Choroid plexus epithelial cell (primary cell): ENCODE results near the gene FOXP1.

Experiments
- DNase-seq: peaks from one replicate; pipeline ENCODE4 v3.0.0-alpha.2; 2010; ENCODE audit warnings: low read depth
- H3K4me3 ChIP-seq: 2 replicates; pipeline ENCODE4 v1.5.1; 2011; ENCODE audit warnings: low read depth, mild to moderate bottlenecking, control low read depth, low read length, moderate library complexity
- CTCF ChIP-seq: conservative IDR thresholded peaks from 2 replicates; pipeline ENCODE4 v1.5.1; 2011; ENCODE audit warnings: low read depth, mild to moderate bottlenecking, control low read depth, inconsistent platforms, low read length, moderate library complexity

The FOXP1 gene

GRCh38 chr3:71559578-71560162, 23.9 kb downstream of the FOXP1 start:
- no peak for DNase-seq
- TF ChIP-seq CTCF, result no peak
- no peak overlapping the region for H3K4me3 ChIP-seq

DNA sequence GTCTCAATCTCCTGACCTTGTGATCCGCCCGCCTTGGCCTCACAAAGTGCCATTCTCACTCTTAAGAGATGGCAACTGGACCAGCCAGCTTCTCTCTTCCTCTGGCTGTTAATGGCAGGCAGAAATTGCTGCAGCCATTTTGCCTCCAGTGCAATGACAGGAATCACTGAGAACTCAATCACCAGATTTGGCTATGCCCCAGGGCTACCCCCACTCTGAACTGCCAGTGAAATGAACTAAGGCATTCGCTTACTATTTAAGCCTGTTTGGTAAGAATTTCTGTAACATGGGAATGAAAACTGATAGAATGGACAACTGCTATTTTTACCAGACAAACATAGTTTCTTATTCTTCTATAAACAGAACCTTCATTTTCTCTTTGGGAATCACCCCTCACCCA, 24.5 kb downstream of the FOXP1 start:
- no peak for DNase-seq
- TF ChIP-seq CTCF, result no peak

GRCh38 chr3:71554649-71555048, 28.9 kb downstream of the FOXP1 start:
- no peak for TF ChIP-seq CTCF
- no peak overlapping the region for H3K4me3 ChIP-seq
- DNase-seq, result no peak

More for the DNA sequence above, 24.5 kb downstream of the FOXP1 start:
- no peak overlapping the region for H3K4me3 ChIP-seq

GRCh38 chr3:71551311-71551919, 32.1 kb downstream of the FOXP1 start:
- no peak for TF ChIP-seq CTCF
- no peak overlapping the region for H3K4me3 ChIP-seq
- peak; percentile 55 for DNase-seq

DNA sequence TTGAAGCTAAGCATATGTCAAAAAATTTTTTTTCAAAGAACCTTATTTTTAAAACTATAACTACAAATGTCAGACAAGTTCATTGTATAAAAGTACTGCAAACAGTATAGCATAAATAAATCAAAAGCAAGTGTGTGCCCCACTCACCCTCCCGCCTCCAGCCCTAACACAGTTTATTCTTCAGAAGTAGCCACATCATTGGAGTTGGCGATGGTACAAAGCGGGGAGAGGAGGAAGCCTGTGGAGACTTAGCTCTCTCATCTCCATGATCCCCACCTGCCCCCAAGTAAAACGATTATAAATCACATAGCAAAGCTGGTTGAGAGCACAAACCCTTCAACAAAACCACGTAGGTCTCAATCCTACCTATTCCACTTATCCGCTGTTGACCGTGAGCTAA, 33.6 kb downstream of the FOXP1 start:
- no peak overlapping the region for H3K4me3 ChIP-seq
- no peak for DNase-seq
- TF ChIP-seq CTCF, result no peak

- no peak for TF ChIP-seq CTCF
- DNase-seq, result no peak
- H3K4me3 ChIP-seq, result no peak overlapping the region
Measured at GRCh38 chr3:71548705-71549384, 34.7 kb downstream of the FOXP1 start.
